ENCODE results near the gene MAMDC4.

GRCh38 chr9:136842380-136842948 is 9.7 kb upstream of the MAMDC4 start, which contains the start of gene AJM1:
- TF ChIP-seq CTCF (IDR thresholded peaks at IDR 0.05) = peak; percentile 65 to 92 (median 86)
- peak in 1 of 2 donors; percentile 21 for TF ChIP-seq POLR2A (IDR thresholded peaks at IDR 0.05)
